Parathyroid adenoma (tissue), 2 donors: ENCODE results near the gene OR11A1.

Experiments
- H2AFZ ChIP-seq: fragments of 300-600 bp; sonication (generic); one replicate; pipeline ENCODE4 v1.7.0; 2017; ENCODE audit warnings: antibody characterized with exemption, mild to moderate bottlenecking
- H3K27ac ChIP-seq: fragments of 300-600 bp; sonication (generic); one replicate; pipeline ENCODE4 v1.7.0; 2017
- H3K27me3 ChIP-seq: fragments of 300-600 bp; sonication (generic); one replicate; pipeline ENCODE4 v1.7.0; 2017; ENCODE audit warnings: low read length; ENCODE audit not compliant: control insufficient read depth, insufficient read depth
- H3K36me3 ChIP-seq: fragments of 300-600 bp; sonication (generic); one replicate; pipeline ENCODE4 v1.7.0; 2017; ENCODE audit warnings: low read length; ENCODE audit not compliant: control insufficient read depth, insufficient read depth
- H3K4me1 ChIP-seq: fragments of 300-600 bp; sonication (generic); one replicate; pipeline ENCODE4 v1.7.0; 2017; ENCODE audit warnings: control low read depth
- H3K4me2 ChIP-seq: fragments of 300-600 bp; sonication (generic); one replicate; pipeline ENCODE4 v1.7.0; 2017; ENCODE audit warnings: low read length
- H3K4me3 ChIP-seq: fragments of 300-600 bp; sonication (generic); one replicate; pipeline ENCODE4 v1.7.0; 2017; ENCODE audit warnings: low read depth, low read length
- H3K79me2 ChIP-seq: fragments of 300-600 bp; sonication (generic); one replicate; pipeline ENCODE4 v1.7.0; 2017; ENCODE audit warnings: control low read depth
- H3K9ac ChIP-seq: fragments of 300-600 bp; sonication (generic); one replicate; pipeline ENCODE4 v1.7.0; 2017; ENCODE audit warnings: mild to moderate bottlenecking
- H3K9me3 ChIP-seq: fragments of 300-600 bp; sonication (generic); one replicate; pipeline ENCODE4 v1.7.0; 2017; ENCODE audit warnings: low read length; ENCODE audit not compliant: control insufficient read depth
- CTCF ChIP-seq: fragments of 300-600 bp; sonication (generic); IDR thresholded peaks from one replicate; pipeline ENCODE4 v1.7.0; 2017; ENCODE audit warnings: antibody characterized with exemption, mild to moderate bottlenecking
- donor health status: primary hyperparathyroidism.

OR11A1 gene

GRCh38 chr6:29465279-29465678, 8.4 kb upstream of the OR11A1 start:
- Histone ChIP-seq H3K27me3 (no peaks in the 10 kb centered on the region), H3K36me3 (no peaks in the 10 kb centered on the region), H3K27ac (no peak overlapping the region), H3K9ac (no peak overlapping the region), H3K79me2 (no peaks in the 10 kb centered on the region), H3K4me3 (no peak overlapping the region), H3K4me1 (no peaks in the 10 kb centered on the region), H3K9me3 (no peaks in the 10 kb centered on the region), H3K4me2 (no peak overlapping the region), H2AFZ (no peak overlapping the region)
- no peak for TF ChIP-seq CTCF

DNA sequence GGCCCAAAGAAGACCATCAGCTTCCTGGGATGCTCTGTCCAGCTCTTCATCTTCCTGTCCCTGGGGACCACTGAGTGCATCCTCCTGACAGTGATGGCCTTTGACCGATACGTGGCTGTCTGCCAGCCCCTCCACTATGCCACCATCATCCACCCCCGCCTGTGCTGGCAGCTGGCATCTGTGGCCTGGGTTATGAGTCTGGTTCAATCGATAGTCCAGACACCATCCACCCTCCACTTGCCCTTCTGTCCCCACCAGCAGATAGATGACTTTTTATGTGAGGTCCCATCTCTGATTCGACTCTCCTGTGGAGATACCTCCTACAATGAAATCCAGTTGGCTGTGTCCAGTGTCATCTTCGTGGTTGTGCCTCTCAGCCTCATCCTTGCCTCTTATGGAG, 5.2 kb upstream of the OR11A1 start:
- Histone ChIP-seq H3K4me3 (no peak overlapping the region), H3K27me3 (no peaks in the 10 kb centered on the region), H3K36me3 (no peaks in the 10 kb centered on the region), H3K4me2 (no peak overlapping the region), H2AFZ (no peak overlapping the region), H3K4me1 (no peaks in the 10 kb centered on the region), H3K9me3 (no peaks in the 10 kb centered on the region), H3K9ac (no peak overlapping the region), H3K27ac (no peak overlapping the region), H3K79me2 (no peaks in the 10 kb centered on the region)
- TF ChIP-seq CTCF, result no peak

DNA sequence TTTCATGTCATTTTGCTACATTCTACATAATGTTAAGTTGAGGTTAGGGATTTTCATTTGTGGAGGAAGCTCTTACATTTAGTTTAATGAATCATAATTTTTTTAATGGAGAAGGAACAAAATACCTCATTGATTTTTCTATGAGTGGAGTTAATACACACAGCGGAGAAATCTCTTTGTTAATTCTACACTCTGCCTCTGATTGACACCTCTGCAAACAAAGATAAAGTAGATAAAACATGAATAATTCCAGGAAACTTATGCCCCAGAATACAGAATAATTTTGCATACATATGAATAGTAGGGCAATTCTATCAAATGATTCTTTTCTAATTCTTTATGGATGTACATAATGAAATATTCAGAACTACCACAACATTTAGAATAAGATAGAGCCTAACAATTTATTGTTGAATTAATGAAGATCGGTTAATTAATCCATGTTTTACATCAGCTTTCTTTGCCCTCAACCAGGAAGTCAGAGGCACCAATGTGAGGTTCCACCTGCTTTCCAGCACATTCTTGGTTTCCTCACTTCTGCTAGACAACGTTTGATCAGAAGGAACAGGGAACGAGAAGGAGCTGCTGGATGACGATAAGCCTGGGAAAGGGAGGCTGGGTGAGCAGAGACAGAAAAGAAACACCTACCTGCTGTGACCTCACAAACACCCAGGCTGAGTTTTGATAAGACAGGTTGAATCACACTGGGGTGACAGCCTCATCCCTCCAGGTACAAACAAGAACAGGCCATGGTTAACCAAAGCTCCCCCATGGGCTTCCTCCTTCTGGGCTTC, 4.3 kb upstream of the OR11A1 start:
- H2AFZ ChIP-seq, result no peak overlapping the region
- H3K27me3 ChIP-seq, result no peaks in the 10 kb centered on the region
- H3K36me3 ChIP-seq, result no peaks in the 10 kb centered on the region
- H3K79me2 ChIP-seq, result no peaks in the 10 kb centered on the region
- no peak overlapping the region for H3K27ac ChIP-seq
- no peak for TF ChIP-seq CTCF
- no peak overlapping the region for H3K9ac ChIP-seq
- H3K4me3 ChIP-seq, result no peak overlapping the region
- no peaks in the 10 kb centered on the region for H3K4me1 ChIP-seq
- no peaks in the 10 kb centered on the region for H3K9me3 ChIP-seq
- H3K4me2 ChIP-seq, result no peak overlapping the region

DNA sequence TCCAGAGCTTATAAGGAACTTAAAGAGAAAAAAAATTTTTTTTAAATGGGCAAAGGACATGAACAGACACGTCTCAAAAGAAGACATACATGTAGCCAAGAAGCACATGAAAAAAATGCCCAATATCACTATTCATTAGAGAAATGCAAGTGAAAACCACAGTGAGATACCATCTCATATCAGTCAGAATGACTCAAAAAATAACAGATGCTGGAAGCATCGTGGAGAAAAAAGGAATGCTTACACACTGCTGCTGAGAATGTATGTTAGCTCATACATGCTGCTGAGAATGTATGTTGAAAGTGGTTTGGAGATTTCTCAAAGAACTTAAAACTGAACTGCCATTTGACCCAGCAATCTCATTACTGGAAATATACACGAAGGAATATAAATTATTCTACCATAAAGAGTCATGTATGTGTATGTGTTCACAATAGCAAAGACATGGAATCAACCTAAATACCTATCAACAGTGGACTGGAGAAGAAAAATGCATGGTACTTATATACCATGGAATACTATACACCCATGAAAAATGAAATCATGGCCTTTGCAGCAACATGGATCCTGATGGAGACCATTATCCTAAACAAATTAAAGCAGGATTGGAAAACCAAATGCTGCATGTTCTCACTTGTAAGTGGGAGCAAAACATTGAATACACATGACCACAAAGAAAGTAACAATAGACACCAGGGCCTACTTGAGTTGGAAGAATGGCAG, 5.2 kb downstream of the OR11A1 start:
- H3K36me3 ChIP-seq, result no peaks in the 10 kb centered on the region
- H3K79me2 ChIP-seq, result no peaks in the 10 kb centered on the region
- H3K9me3 ChIP-seq, result no peaks in the 10 kb centered on the region
- H3K4me1 ChIP-seq, result no peaks in the 10 kb centered on the region
- H3K27ac ChIP-seq, result no peak overlapping the region
- no peak overlapping the region for H3K4me2 ChIP-seq
- no peak for TF ChIP-seq CTCF
- no peak overlapping the region for H2AFZ ChIP-seq
- no peak overlapping the region for H3K9ac ChIP-seq
- H3K27me3 ChIP-seq, result no peaks in the 10 kb centered on the region
- H3K4me3 ChIP-seq, result no peak overlapping the region
